ENCODE results near the gene RNF217.
"Not testable (repeated sequence)": the region's sequence is repeated elsewhere in the genome, so short reads cannot be mapped to it uniquely, and the experiment has no call there.

Gene RNF217

GRCh38 chr6:125008261-125008703 lies 46.0 kb downstream of the RNF217 start:
- FAIRE-seq (no peak), DNase-seq (ENCODE audit: extremely low spot score, insufficient read length, low read depth) (no peak)

GRCh38 chr6:125008957-125009356 lies 46.7 kb downstream of the RNF217 start:
- no peak for FAIRE-seq
- DNase-seq (ENCODE audit: extremely low spot score, insufficient read length, low read depth), result no peak

GRCh38 chr6:125009578-125009977 lies 47.3 kb downstream of the RNF217 start:
- FAIRE-seq (no peak), DNase-seq (ENCODE audit: extremely low spot score, insufficient read length, low read depth) (no peak)

DNA sequence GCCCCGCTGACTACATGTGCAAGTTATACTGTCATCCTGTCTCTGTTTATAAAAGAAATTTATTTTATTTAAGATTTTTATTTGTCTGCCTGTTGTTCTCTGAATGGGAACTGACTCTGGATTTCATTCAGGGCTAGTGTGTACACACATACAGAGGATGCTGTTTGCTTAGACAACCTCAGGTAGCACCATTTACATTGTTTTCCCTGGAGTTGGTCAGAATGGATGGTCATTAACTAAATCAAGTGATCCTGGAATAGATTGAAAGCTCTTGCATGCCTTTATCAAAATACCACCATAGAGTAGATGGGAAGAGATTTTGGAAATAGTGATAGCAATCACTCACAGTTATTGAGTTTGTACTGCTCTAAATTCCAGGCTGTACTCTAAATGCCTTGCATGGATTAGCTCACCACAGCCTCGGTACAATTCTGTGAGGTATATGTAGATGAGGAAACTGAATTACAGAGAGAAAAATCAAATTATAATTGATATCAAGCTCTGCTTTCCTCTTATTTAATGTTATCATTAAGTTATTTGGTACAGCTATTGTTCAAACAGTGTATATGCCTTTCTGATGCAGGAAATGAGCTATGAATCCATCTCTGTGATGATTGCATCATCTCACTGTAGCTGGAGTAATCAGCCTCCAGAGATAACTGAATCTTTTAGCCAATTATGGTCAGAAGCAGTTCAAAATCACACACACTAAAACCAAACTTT lies 51.9 kb downstream of the RNF217 start:
- DNase-seq (ENCODE audit: extremely low spot score, insufficient read length, low read depth) (no peak), FAIRE-seq (no peak)

GRCh38 chr6:125014661-125014957 lies 52.4 kb downstream of the RNF217 start:
- no peak for FAIRE-seq
- DNase-seq (ENCODE audit: extremely low spot score, insufficient read length, low read depth), result no peak

GRCh38 chr6:125015152-125015551 lies 52.9 kb downstream of the RNF217 start:
- FAIRE-seq, result no peak
- DNase-seq (ENCODE audit: extremely low spot score, insufficient read length, low read depth), result no peak

DNA sequence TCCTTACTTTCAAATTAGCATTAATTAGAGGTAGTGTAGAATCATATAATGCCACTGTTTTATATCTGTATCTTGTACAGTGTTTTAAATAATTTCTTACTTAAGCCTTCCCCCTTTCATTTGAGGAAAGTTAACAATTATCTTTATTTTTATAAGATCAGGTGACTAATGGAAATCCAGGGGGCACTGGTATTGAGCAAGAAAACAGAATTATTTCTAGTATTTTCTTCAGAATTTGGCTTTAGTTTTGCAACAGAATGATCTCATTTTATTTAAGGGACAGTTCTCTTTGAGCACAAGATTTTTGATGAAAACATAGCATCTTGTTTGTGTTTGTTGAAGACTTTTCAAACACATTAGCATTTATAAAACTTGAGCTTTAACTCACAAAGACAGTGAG lies 55.9 kb downstream of the RNF217 start:
- FAIRE-seq (no peak), DNase-seq (ENCODE audit: extremely low spot score, insufficient read length, low read depth) (no peak)

DNA sequence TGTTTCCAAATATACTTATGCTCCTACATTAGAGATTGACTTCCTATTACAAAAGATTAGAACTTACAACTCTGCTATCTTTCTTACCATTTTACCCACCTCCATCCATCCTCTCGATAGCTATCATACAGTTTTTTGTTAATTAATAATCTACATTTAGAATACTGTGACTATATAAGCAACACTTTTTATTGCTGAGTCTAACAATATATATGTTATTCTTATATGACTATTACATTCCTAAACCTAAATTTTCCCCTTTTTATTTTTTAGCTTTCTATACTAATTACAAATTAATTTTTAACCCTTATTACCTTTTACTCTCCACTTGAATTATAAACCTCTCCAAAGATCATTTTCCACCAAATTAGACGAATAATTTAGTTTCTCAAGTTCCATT lies 57.0 kb downstream of the RNF217 start:
- no peak for DNase-seq (ENCODE audit: extremely low spot score, insufficient read length, low read depth)
- FAIRE-seq, result no peak

DNA sequence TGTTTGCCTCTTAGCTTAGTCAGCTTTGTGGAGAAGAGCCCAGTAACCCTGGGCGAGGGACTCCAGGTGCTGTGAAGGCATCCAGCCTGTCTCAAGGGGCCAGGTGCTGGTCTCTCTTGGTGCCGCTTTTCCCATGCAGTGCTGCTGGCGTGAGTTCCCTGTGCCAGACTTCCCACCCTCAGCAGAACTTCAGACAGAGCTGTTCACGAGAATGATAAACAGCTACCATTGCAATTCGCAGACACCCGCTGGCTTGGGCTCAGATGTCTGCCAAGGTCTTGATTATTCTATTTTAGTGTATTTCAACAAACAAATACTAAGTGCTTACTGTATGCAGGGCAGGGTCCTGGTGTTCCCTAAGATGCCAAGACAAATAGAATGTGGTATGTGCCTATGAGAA lies 57.7 kb downstream of the RNF217 start:
- DNase-seq (ENCODE audit: extremely low spot score, insufficient read length, low read depth) (no peak), FAIRE-seq (no peak)

GRCh38 chr6:125020385-125020784 lies 58.1 kb downstream of the RNF217 start:
- DNase-seq (ENCODE audit: extremely low spot score, insufficient read length, low read depth) (no peak), FAIRE-seq (no peak)

DNA sequence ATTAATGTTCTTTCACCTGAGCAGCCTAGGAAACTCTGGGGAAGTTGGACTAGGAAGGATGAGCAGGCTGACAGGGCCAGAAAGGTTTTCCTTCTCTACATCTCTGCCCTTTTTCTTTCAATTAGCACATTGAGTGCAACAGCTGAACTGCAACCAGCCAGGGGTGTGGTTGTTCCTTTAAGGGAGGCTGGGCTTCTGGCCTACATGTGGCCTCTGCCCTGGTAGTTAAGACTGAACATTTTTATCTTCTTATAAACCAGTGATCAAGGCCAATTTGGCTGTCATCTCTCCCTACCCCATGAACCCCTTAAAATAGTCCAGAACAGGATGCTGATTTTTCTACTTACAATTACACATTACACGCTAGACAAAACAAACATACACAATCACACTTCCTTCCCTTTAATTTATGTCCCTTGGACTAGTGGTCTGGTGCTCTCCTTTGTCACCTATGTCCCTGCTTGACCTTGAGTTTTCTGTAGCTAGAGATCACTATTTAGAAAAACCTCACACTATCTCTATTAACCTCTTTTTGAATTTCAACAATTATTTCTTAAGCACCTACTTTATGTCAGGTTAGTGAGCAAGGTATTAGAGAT lies 60.3 kb downstream of the RNF217 start:
- DNase-seq (ENCODE audit: extremely low spot score, insufficient read length, low read depth) (no peak), FAIRE-seq (no peak)

DNA sequence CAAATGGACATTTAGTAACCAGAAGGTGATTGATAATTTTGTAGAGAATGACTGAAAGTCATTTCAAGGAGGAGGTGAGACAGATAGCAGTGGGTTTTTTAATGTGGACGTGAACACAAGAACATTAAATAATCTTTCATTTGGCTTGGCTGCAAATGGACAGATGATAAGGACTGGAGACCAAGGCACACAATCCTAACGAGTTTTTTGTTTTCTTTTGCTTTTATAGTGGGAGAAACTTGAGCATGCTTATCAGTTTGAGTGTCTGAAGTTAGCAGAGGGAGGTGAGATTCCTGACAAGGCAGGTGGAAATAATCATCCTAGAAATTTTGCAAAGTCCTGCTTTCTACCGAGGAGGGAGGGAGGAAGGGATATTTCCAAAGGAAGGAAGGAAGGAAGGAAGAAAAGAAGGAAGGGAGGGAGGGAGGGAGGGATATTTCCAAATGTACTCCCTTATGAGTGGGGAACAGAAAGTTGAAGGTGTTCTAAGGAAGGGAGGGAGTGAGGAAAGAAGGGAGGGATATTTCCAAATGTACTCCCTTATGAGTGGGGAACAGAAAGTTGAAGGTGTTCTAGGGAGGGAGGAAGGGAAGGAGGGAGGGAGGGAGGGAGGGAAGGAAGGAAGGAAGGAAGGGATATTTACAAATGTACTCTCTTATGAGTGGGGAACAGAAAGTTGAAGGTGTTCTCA lies 63.1 kb downstream of the RNF217 start:
- FAIRE-seq (no peak), DNase-seq (ENCODE audit: extremely low spot score, insufficient read length, low read depth) (no peak)

GRCh38 chr6:125027287-125027686 lies 65.0 kb downstream of the RNF217 start:
- FAIRE-seq (no peak), DNase-seq (ENCODE audit: extremely low spot score, insufficient read length, low read depth) (no peak)

- FAIRE-seq (no peak), DNase-seq (ENCODE audit: extremely low spot score, insufficient read length, low read depth) (no peak)
Measured at GRCh38 chr6:125030969-125031368, 68.7 kb downstream of the RNF217 start.

- DNase-seq (ENCODE audit: extremely low spot score, insufficient read length, low read depth), result no peak
- FAIRE-seq, result peak; percentile 55
Measured at GRCh38 chr6:125031385-125031784, 69.1 kb downstream of the RNF217 start.

DNA sequence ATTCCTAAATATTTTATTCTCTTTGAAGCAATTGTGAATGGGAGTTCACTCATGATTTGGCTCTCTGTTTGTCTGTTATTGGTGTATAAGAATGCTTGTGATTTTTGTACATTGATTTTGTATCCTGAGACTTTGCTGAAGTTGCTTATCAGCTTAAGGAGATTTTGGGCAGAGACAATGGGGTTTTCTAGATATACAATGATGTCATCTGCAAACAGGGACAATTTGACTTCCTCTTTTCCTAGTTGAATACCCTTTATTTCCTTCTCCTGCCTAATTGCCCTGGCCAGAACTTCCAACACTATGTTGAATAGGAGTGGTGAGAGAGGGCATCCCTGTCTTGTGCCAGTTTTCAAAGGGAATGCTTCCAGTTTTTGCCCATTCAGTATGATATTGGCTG lies 72.7 kb downstream of the RNF217 start:
- not testable (repeated sequence) for FAIRE-seq

DNA sequence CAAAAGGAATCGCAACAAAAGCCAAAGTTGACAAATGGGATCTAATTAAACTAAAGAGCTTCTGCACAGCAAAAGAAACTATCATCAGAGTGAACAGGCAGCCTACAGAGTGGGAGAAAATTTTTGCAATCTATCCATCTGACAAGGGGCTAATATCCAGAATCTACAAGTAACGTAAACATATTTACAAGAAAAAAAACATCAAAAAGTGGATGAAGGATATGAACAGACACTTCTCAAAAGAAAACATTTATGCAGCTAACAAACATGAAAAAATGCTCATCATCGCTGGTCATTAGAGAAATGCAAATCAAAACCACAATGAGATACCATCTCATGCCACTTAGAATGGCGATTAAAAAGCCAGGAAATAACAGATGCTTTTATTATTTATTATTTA lies 74.2 kb downstream of the RNF217 start:
- FAIRE-seq; DNase-seq (ENCODE audit: extremely low spot score, insufficient read length, low read depth): not testable (repeated sequence)

More for the DNA sequence above, 72.7 kb downstream of the RNF217 start:
- not testable (repeated sequence) for DNase-seq (ENCODE audit: extremely low spot score, insufficient read length, low read depth)

- no peak for FAIRE-seq
Measured at GRCh38 chr6:125037827-125038226, 75.6 kb downstream of the RNF217 start.

GRCh38 chr6:125038925-125039324 lies 76.7 kb downstream of the RNF217 start:
- no peak for FAIRE-seq
- no peak for DNase-seq (ENCODE audit: extremely low spot score, insufficient read length, low read depth)

More at GRCh38 chr6:125037827-125038226, 75.6 kb downstream of the RNF217 start:
- DNase-seq (ENCODE audit: extremely low spot score, insufficient read length, low read depth), result no peak

DNA sequence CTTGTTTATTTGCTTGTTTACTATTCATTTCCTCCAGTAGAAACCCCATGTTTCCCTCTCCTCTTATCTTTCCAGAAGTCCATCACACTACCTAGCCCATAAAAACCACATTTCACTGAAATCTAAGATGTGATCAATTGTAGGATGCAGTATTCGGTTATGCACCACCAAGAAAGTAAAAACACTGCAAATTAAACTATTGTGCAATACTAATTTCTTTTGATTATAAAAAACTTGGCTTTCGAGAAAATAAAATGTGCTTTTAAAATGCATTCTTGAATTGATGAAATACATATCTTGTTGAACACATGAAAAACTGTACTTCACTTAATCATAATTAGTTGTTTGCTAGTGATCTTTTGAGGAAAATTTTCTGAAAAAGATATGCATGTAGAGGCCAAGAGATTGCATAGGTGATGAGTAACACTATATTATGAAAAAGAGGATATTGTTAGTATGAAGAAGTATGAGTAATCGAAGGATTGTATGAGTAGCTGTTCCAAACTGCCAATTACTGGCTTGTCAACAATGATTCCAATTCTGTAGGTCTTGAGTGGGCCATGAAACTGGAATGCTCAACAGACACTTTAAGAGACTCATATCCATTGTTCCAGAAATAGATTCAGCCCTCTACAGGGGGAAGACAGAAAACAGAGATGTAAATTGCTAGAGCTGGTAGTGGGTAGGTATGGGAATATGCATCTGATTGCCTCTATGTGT lies 79.7 kb downstream of the RNF217 start:
- no peak for FAIRE-seq
- DNase-seq (ENCODE audit: extremely low spot score, insufficient read length, low read depth), result no peak

DNA sequence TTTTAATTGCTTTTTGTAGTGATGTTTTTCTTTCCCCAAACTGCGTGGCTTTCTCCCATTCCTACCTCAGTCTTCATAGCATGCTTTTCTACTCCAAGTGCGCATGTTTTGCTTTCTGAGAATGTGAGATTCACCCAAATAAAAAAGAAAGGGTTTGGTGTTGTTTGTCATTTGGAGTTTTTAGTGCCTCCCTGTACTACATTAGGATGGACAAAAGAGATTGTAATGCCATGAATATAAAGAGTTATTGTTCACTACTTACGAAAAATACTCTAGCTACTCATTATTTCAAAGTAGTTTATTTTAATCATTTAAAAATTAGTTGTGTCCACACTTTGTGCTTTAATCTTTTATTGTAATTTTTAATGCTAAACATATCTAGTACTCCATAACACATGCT lies 81.8 kb downstream of the RNF217 start:
- no peak for DNase-seq (ENCODE audit: extremely low spot score, insufficient read length, low read depth)
- FAIRE-seq, result no peak

All from GM18507 (cell line).